Caco-2 (cell line): ENCODE results near the gene PDE11A. TPM values are rescaled to one million over a fixed set of nuclear protein-coding genes. Genes with fewer than 3 reads are reported as not detected.

Experiments used
- BruUV-seq: library from RNA; stranded (reverse); fragments of 400-500 nt; replicated peaks from 2 replicates; lab custom pipeline; 2021; lab: Mats Ljungman, UMichigan
- CTCF ChIA-PET: fragments of 300-600 bp; sonication (Branson Sonifier 250); formaldehyde crosslinking; loops from one replicate; lab custom pipeline; 2022; ENCODE audit warnings: antibody characterized with exemption; lab: Charles Lee
- POLR2A ChIA-PET: fragments of 300-600 bp; sonication (Branson Sonifier 250); formaldehyde crosslinking; loops from one replicate; lab custom pipeline; 2022; ENCODE audit warnings: antibody characterized with exemption; lab: Charles Lee
- DNase-seq, 2 experiments: peaks; one replicate each; pipeline versions ENCODE4 v3.0.0 to v3.0.0-alpha.2; 2020 to 2022
- H3K27me3 ChIP-seq: replicated peaks from 2 replicates; pipeline ENCODE4 v1.6.0; 2011; ENCODE audit warnings: low read length; ENCODE audit not compliant: control insufficient read depth, insufficient read depth
- H3K36me3 ChIP-seq: 2 replicates; pipeline ENCODE4 v1.5.1; 2011; ENCODE audit warnings: low read length; ENCODE audit not compliant: control insufficient read depth, insufficient read depth
- H3K4me1 ChIP-seq: fragments of 250-450 bp; sonication (Bioruptor Pico); 2 replicates; pipeline ENCODE4 v1.5.1; 2020; ENCODE audit warnings: mild to moderate bottlenecking
- H3K4me3 ChIP-seq: 2 replicates; pipeline ENCODE4 v1.5.1; 2011; ENCODE audit warnings: low read depth, mild to moderate bottlenecking, control low read depth, low read length
- H3K9me3 ChIP-seq: fragments of 250-450 bp; sonication (Bioruptor Pico); 2 replicates; pipeline ENCODE4 v1.5.1; 2020; ENCODE audit warnings: mild to moderate bottlenecking, moderate library complexity
- H3K27ac Mint-ChIP-seq: one replicate; pipeline ENCODE4 v1.8.0; 2022; ENCODE audit warnings: mixed read lengths; ENCODE audit not compliant: unreplicated experiment
- H3K27me3 Mint-ChIP-seq: one replicate; pipeline ENCODE4 v1.8.0; 2022; ENCODE audit warnings: mixed read lengths; ENCODE audit not compliant: insufficient read depth, unreplicated experiment
- H3K36me3 Mint-ChIP-seq: one replicate; pipeline ENCODE4 v1.8.0; 2022; ENCODE audit warnings: mild to moderate bottlenecking, mixed read lengths; ENCODE audit not compliant: insufficient read depth, unreplicated experiment
- H3K4me1 Mint-ChIP-seq: one replicate; pipeline ENCODE4 v1.8.0; 2022; ENCODE audit warnings: low read depth, mixed read lengths; ENCODE audit not compliant: unreplicated experiment
- H3K4me3 Mint-ChIP-seq: one replicate; pipeline ENCODE4 v1.8.0; 2022; ENCODE audit warnings: mild to moderate bottlenecking, moderate library complexity, mixed read lengths; ENCODE audit not compliant: unreplicated experiment
- H3K9me3 Mint-ChIP-seq: one replicate; pipeline ENCODE4 v1.8.0; 2022; ENCODE audit warnings: mixed read lengths; ENCODE audit not compliant: unreplicated experiment
- CTCF ChIP-seq, 2 experiments: fragments of 200-600 bp in 1 of 2; IDR thresholded peaks; 1 replicate in 1 of 2; 2 replicates in 1 of 2; pipeline versions ENCODE4 v1.5.1 to v1.8.0; 2011 to 2022; ENCODE audit warnings: antibody characterized with exemption in 1 of 2, control low read depth in 1 of 2, inconsistent platforms in 1 of 2, low read depth in 1 of 2, low read length in 1 of 2, mild to moderate bottlenecking in 1 of 2, moderate library complexity in 1 of 2; ENCODE audit not compliant: insufficient read depth in 1 of 2, severe bottlenecking in 1 of 2, unreplicated experiment in 1 of 2
- intact Hi-C: fragments of 100-400 bp; cut with micrococcal nuclease; formaldehyde crosslinking; loops from one replicate; pipeline ENCODE4 v1.10.0; 2022; ENCODE audit not compliant: unreplicated experiment
- total RNA-seq: library from RNA; stranded (reverse); gene quantifications from 2 replicates; pipeline ENCODE4 v1.2.3, GENCODE V29; 2022

The PDE11A gene
- total RNA-seq, 1 experiment from 2014 or later = 0.25 TPM

GRCh38 chr2:177587371-177587770, 485.2 kb downstream of the PDE11A start:
- CTCF ChIA-PET = no interaction called here
- no peak for TF ChIP-seq CTCF (IDR thresholded peaks at IDR 0.05; ENCODE audit: insufficient read depth in 1 of 2, low read depth in 1 of 2, low read length in 1 of 2, severe bottlenecking in 1 of 2, unreplicated experiment in 1 of 2)
- Mint-ChIP-seq H3K36me3 (no peaks in the 10 kb centered on the region), H3K4me3 (no peak overlapping the region), H3K27me3 (no peaks in the 10 kb centered on the region), H3K27ac (no peak overlapping the region), H3K9me3 (no peaks in the 10 kb centered on the region), H3K4me1 (no peaks in the 10 kb centered on the region)
- H3K4me1 ChIP-seq = no peaks in the 10 kb centered on the region
- no peaks in the 10 kb centered on the region for H3K27me3 ChIP-seq
- BruUV-seq = no TSS peak
- POLR2A ChIA-PET = no interaction called here
- no peaks in the 10 kb centered on the region for H3K36me3 ChIP-seq
- no peak for DNase-seq
- intact Hi-C loops = loop anchor here (2.0 kb wide), 1 partner anchor 13 kb away; no protein-coding TSS in a partner anchor
- no peaks in the 10 kb centered on the region for H3K9me3 ChIP-seq
- H3K4me3 ChIP-seq = no peak overlapping the region

- Mint-ChIP-seq H3K4me3 (no peak overlapping the region), H3K9me3 (no peaks in the 10 kb centered on the region), H3K27ac (no peak overlapping the region), H3K4me1 (no peaks in the 10 kb centered on the region), H3K27me3 (no peaks in the 10 kb centered on the region), H3K36me3 (no peaks in the 10 kb centered on the region)
- no peak for TF ChIP-seq CTCF (IDR thresholded peaks at IDR 0.05; ENCODE audit: insufficient read depth in 1 of 2, low read depth in 1 of 2, low read length in 1 of 2, severe bottlenecking in 1 of 2, unreplicated experiment in 1 of 2)
- H3K36me3 ChIP-seq = no peaks in the 10 kb centered on the region
- H3K9me3 ChIP-seq = no peaks in the 10 kb centered on the region
- no peaks in the 10 kb centered on the region for H3K4me1 ChIP-seq
- BruUV-seq = no TSS peak
- no peak for DNase-seq
- intact Hi-C loops = loop anchor here (2.0 kb wide), 1 partner anchor 15 kb away; no protein-coding TSS in a partner anchor
- no peaks in the 10 kb centered on the region for H3K27me3 ChIP-seq
- CTCF ChIA-PET = interaction anchor here (1.4 kb wide), 1 partner anchor 18 kb away, joined by 4 read pairs; no protein-coding TSS in a partner anchor
- no peak overlapping the region for H3K4me3 ChIP-seq
- POLR2A ChIA-PET = no interaction called here
These were observed 486.4 kb downstream of the PDE11A start for GRCh38 chr2:177586154-177586553.

- no TSS peak for BruUV-seq
- intact Hi-C loops = no loop called here
- no peaks in the 10 kb centered on the region for H3K4me1 Mint-ChIP-seq
- H3K4me1 ChIP-seq = no peaks in the 10 kb centered on the region
- H3K4me3 Mint-ChIP-seq = no peak overlapping the region
- no peaks in the 10 kb centered on the region for H3K36me3 Mint-ChIP-seq
- DNase-seq = no peak
- H3K9me3 ChIP-seq = no peaks in the 10 kb centered on the region
- H3K27me3 Mint-ChIP-seq = no peaks in the 10 kb centered on the region
- CTCF ChIA-PET = interaction anchor here (0.5 to 1.4 kb wide), 2 partner anchors 19 to 599 kb away, joined by 3 to 4 read pairs; no protein-coding TSS in a partner anchor
- no peak overlapping the region for H3K27ac Mint-ChIP-seq
- H3K27me3 ChIP-seq = no peaks in the 10 kb centered on the region
- no peaks in the 10 kb centered on the region for H3K36me3 ChIP-seq
- no peak for TF ChIP-seq CTCF (IDR thresholded peaks at IDR 0.05; ENCODE audit: insufficient read depth in 1 of 2, low read depth in 1 of 2, low read length in 1 of 2, severe bottlenecking in 1 of 2, unreplicated experiment in 1 of 2)
- H3K9me3 Mint-ChIP-seq = no peaks in the 10 kb centered on the region
- H3K4me3 ChIP-seq = no peak overlapping the region
- POLR2A ChIA-PET = interaction anchor here (0.6 kb wide), 1 partner anchor 116 kb away, joined by 3 read pairs; no protein-coding TSS in a partner anchor
These were observed 487.2 kb downstream of the PDE11A start for GRCh38 chr2:177585234-177585863.
